ENCODE data around the gene YIPF3.

Gene YIPF3

GRCh38 chr6:43464337-43464736 is 52.4 kb downstream of the YIPF3 start:
- no peak for DNase-seq (ENCODE audit: low spot score)

GRCh38 chr6:43461936-43462335 is 54.8 kb downstream of the YIPF3 start:
- DNase-seq (ENCODE audit: low spot score), result no peak

Measured in germinal center (tissue), 1 donor.